Measurements from ENCODE around the gene AKAP13.
A peak's percentile ranks its signal among the peaks of the same experiment; 100 is the strongest.
"Not testable (repeated sequence)": the region's sequence is repeated elsewhere in the genome, so short reads cannot be mapped to it uniquely, and the experiment has no call there.

Gene AKAP13

GRCh38 chr15:85582131-85583079 lies 202.0 kb downstream of the AKAP13 start:
- no peak for TF ChIP-seq CTCF (IDR thresholded peaks at IDR 0.05; ENCODE audit: extremely low read depth, missing control alignments)
- DNase-seq (ENCODE audit: low spot score): peak; percentile 57

GRCh38 chr15:85583442-85583841 lies 203.0 kb downstream of the AKAP13 start:
- DNase-seq (ENCODE audit: low spot score): no peak
- TF ChIP-seq CTCF (IDR thresholded peaks at IDR 0.05; ENCODE audit: extremely low read depth, missing control alignments): no peak

DNA sequence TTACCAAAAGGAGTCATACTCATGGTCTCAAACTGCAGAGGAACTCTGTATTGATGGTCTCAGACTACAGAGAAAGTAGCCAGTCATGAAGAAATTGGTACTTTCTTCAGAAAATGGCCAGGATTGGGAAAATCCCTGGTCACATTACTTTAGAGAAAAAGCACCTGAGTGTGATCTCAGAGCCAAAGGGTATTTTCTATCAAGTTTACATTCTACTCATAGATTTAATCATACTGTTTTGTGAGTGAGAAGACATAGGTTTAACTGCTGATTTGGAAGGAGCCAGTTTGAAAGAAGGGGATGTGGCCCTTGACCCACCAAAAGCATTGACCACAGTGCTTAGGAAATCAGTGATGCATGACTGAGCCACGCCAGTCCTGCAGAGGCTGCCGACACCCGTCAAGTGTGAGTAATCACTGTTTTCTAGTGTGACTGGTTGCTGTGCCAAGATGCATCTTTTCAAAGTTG lies 203.6 kb downstream of the AKAP13 start:
- no peak for TF ChIP-seq CTCF (IDR thresholded peaks at IDR 0.05; ENCODE audit: extremely low read depth, missing control alignments)
- DNase-seq (ENCODE audit: low spot score): peak; percentile 47

GRCh38 chr15:85584872-85585271 lies 204.5 kb downstream of the AKAP13 start:
- DNase-seq (ENCODE audit: low spot score): peak; percentile 36

DNA sequence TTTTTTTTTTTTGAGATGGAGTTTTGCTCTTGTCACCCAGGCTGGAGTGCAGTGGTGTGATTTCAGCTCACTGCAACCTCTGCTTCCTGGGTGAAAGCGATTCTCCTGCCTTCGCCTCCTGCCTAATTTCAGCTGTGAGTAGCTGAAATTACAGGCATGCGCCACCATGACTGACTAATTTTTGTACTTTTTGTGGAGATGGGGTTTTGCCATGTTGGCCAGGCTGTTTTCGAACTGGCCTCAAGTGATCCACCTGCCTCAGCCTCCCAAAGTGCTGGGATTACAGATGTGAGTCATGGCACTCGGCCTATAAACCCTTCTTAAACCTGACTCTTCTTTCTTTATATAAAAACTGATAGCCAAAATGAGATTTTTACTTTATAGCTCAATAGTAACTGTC lies 205.8 kb downstream of the AKAP13 start:
- not testable (repeated sequence) for DNase-seq (ENCODE audit: low spot score)

More at GRCh38 chr15:85584872-85585271, 204.5 kb downstream of the AKAP13 start:
- TF ChIP-seq CTCF (IDR thresholded peaks at IDR 0.05; ENCODE audit: extremely low read depth, missing control alignments): no peak

DNA sequence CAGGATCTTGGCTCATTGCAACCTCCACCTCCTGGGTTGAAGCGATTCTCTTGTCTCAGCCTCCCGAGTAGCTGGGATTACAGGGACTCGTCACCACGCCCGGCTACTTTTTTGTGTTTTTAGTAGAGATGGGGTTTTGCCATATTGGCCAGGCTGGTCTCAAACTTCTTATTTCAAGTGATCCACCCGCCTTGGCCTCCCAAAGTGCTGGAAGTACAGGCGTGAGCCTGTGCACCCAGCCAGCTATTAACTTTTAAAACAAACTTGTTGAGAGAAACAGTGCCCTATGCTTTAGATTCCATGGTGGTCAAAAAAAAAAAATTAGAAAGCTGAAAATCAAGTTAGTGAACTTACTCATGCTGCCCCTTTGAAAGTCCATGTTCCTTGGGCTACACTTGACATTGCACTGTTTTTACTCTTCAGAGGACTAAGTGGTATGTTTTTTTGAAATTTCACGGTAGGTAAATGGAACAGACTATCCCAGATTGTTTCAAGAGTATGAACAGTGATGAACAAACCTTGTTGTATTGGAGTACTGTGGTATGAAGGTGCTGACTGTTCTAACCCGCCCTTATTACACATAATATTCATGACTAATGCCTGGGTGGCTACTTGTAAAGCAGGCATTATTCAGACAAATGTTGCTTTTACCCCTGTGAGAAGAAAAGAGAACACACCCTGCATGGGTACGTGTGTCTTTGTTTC lies 207.5 kb downstream of the AKAP13 start:
- DNase-seq (ENCODE audit: low spot score): no peak
- no peak for TF ChIP-seq CTCF (IDR thresholded peaks at IDR 0.05; ENCODE audit: extremely low read depth, missing control alignments)

- no peak for DNase-seq (ENCODE audit: low spot score)
- no peak for TF ChIP-seq CTCF (IDR thresholded peaks at IDR 0.05; ENCODE audit: extremely low read depth, missing control alignments)
Observed at GRCh38 chr15:85588677-85589076, 208.3 kb downstream of the AKAP13 start.
